Measurements from ENCODE around the gene GDF7. TPM values are rescaled to one million over a fixed set of nuclear protein-coding genes. Genes with fewer than 3 reads are reported as not detected.

Gene GDF7
- total and polyA plus RNA-seq, 2 of the 8 experiments (the other 6 are each of a cell fraction or from before 2014, with no cell fraction given), result 0.04 to 0.06 TPM

- Histone ChIP-seq H3K79me1 (ENCODE audit: low read depth, low read length) (peaks cover 3% of the 10 kb centered on the region), H3K56ac (replicated peaks; ENCODE audit: insufficient read length, low read depth, low read length) (no peak overlapping the region), H2BK120ac (replicated peaks; ENCODE audit: low read depth, low read length) (no peak overlapping the region), H3K27ac (ENCODE audit: low read depth, low read length) (no peak overlapping the region), H3K23me2 (ENCODE audit: low read depth, low read length) (no peaks in the 10 kb centered on the region), H4K20me1 (replicated peaks in 1 of 2; ENCODE audit: control insufficient read depth in 1 of 2, insufficient read depth in 2 of 2, low read length in 2 of 2) (no peaks in the 10 kb centered on the region), H3K4me1 (replicated peaks in 1 of 4; ENCODE audit: control insufficient read depth in 3 of 4, insufficient read depth in 4 of 4, low read length in 3 of 4) (peaks cover 0 to 8% (median 3%) of the 10 kb centered on the region in 4 experiments; a peak in 4 of 7 replicates), H2BK12ac (ENCODE audit: low read depth, low read length) (no peak overlapping the region), H3K27me3 (replicated peaks in 1 of 4; ENCODE audit: control insufficient read depth in 3 of 4, extremely low read depth in 1 of 4, insufficient read depth in 3 of 4, low read length in 3 of 4) (no peaks in the 10 kb centered on the region), H3K9ac (replicated peaks in 1 of 4; ENCODE audit: extremely low read depth in 1 of 4, low read depth in 3 of 4, low read length in 3 of 4) (no peak overlapping the region), H2BK20ac (ENCODE audit: low read length) (0 out of 2 replicates have a peak overlapping the region, but pooled peaks have one; percentile 48), H3K4me2 (ENCODE audit: insufficient read depth in 1 of 2, low read depth in 2 of 2, low read length in 2 of 2) (no peak overlapping the region), H3K36me3 (ENCODE audit: control insufficient read depth in 2 of 4, insufficient read depth in 4 of 4, low read length in 3 of 4) (no peaks in the 10 kb centered on the region), H3K9me3 (ENCODE audit: insufficient read depth in 2 of 2, low read depth in 1 of 2, low read length in 1 of 2) (no peaks in the 10 kb centered on the region), H2AK5ac (ENCODE audit: low read depth, low read length) (no peak overlapping the region), H3K14ac (ENCODE audit: insufficient read length) (no peak overlapping the region), H2BK15ac (ENCODE audit: low read length) (no peak overlapping the region), H3K79me2 (ENCODE audit: control insufficient read depth in 1 of 2, insufficient read depth in 2 of 2, low read length in 2 of 2) (no peaks in the 10 kb centered on the region), H4K91ac (replicated peaks; ENCODE audit: insufficient read length, low read length) (no peak overlapping the region), H3K4ac (replicated peaks; ENCODE audit: insufficient read length, low read depth, low read length) (no peak overlapping the region), H3K23ac (ENCODE audit: insufficient read length) (no peak overlapping the region), H4K8ac (ENCODE audit: extremely low read depth, insufficient read depth, low read length) (no peak overlapping the region), H4K5ac (ENCODE audit: insufficient read length, low read depth, low read length) (no peak overlapping the region), H3K4me3 (ENCODE audit: extremely low read depth in 1 of 4, insufficient read depth in 2 of 4, low read depth in 3 of 4, low read length in 4 of 4) (no peak overlapping the region), H3K18ac (ENCODE audit: extremely low read depth, low read length) (no peak overlapping the region), H2AFZ (ENCODE audit: low read length) (no peak overlapping the region), H2BK5ac (ENCODE audit: low read depth, low read length) (no peak overlapping the region)
- no peak for TF ChIP-seq SP1 (IDR thresholded peaks at IDR 0.05; ENCODE audit: low read depth, low read length)
- POLR2A ChIA-PET (ENCODE audit: partially characterized antibody), result interaction anchor here (1.0 to 3.0 kb wide), 2 partner anchors 8 to 183 kb away, joined by 3 to 13 read pairs; partner anchors contain the start of gene RHOB
- no peak for FAIRE-seq
- CTCF ChIA-PET (ENCODE audit: partially characterized antibody), result interaction anchor here (1.0 to 17.7 kb wide), 8 partner anchors 11 to 187 kb away, joined by 3 to 367 read pairs (median 6); partner anchors contain the start of gene RHOB
- WGBS, 2 experiments (ENCODE audit: extremely low coverage in 1 of 2, insufficient coverage in 1 of 2, insufficient read length in 1 of 2, insufficient replicate concordance in 2 of 2, low coverage in 1 of 2, low lambda C conversion rate in 2 of 2, missing lambda C conversion rate in 1 of 2), result 83% methylated on average over 12 of the region's 12 CpGs; no CpG with 5 or more reads in 1 of the 2 experiments
- DNase-seq (ENCODE audit: low read depth in 1 of 2, low spot score in 2 of 2), result no peak
Measured at GRCh38 chr2:20629581-20630171, 37.3 kb upstream of the GDF7 start.

Measured in H1 (cell line).